ENCODE data around the gene ATG10.

- no peak for TF ChIP-seq CTCF (IDR thresholded peaks at IDR 0.05)
- TF ChIP-seq POLR2AphosphoS5 (IDR thresholded peaks at IDR 0.05; ENCODE audit: insufficient read depth in 1 of 2, low read depth in 1 of 2) = no peak
These were observed 171.2 kb downstream of the ATG10 start for GRCh38 chr5:82142928-82143577.
